A673 (cell line): ENCODE data around the gene CDHR2. TPM values are rescaled to one million over a fixed set of nuclear protein-coding genes. Genes with fewer than 3 reads are reported as not detected.

ENCODE experiments used
- BruUV-seq: library from RNA; stranded (reverse); fragments of 400-500 nt; replicated peaks from 2 replicates; lab custom pipeline; 2021; lab: Mats Ljungman, UMichigan
- CTCF ChIA-PET: fragments of 300-600 bp; sonication (Branson Sonifier 250); formaldehyde crosslinking; loops from one replicate; lab custom pipeline; 2022; ENCODE audit warnings: antibody characterized with exemption; lab: Charles Lee
- POLR2A ChIA-PET: fragments of 300-600 bp; sonication (Branson Sonifier 250); formaldehyde crosslinking; loops from one replicate; lab custom pipeline; 2022; ENCODE audit warnings: antibody characterized with exemption; ENCODE audit not compliant: low non-redundant PET; lab: Charles Lee
- DNase-seq: peaks from one replicate; pipeline ENCODE4 v3.0.0-alpha.2; 2015; ENCODE audit warnings: low spot score
- H3K27ac ChIP-seq: fragments of 200-600 bp; sonication (generic); 2 replicates; pipeline ENCODE4 v1.5.1; 2016; ENCODE audit warnings: mixed run types, low read depth, mild to moderate bottlenecking, mixed read lengths, antibody characterized with exemption, low read length; ENCODE audit not compliant: poor library complexity, severe bottlenecking
- H3K27me3 ChIP-seq: fragments of 200-600 bp; sonication (generic); replicated peaks from 2 replicates; pipeline ENCODE4 v1.6.1; 2017; ENCODE audit warnings: mixed run types, low read depth, mild to moderate bottlenecking, mixed read lengths, antibody characterized with exemption, low read length; ENCODE audit not compliant: insufficient read depth, poor library complexity
- H3K36me3 ChIP-seq: fragments of 200-600 bp; sonication (generic); 2 replicates; pipeline ENCODE4 v1.6.1; 2016; ENCODE audit warnings: mixed run types, mild to moderate bottlenecking, mixed read lengths, antibody characterized with exemption, low read length; ENCODE audit not compliant: insufficient read depth, poor library complexity, severe bottlenecking
- H3K4me1 ChIP-seq: fragments of 200-600 bp; sonication (generic); 2 replicates; pipeline ENCODE4 v1.6.1; 2017; ENCODE audit warnings: mixed run types, mild to moderate bottlenecking, mixed read lengths, antibody characterized with exemption, low read length; ENCODE audit not compliant: insufficient read depth, poor library complexity, severe bottlenecking
- H3K4me3 ChIP-seq: fragments of 200-600 bp; sonication (generic); 2 replicates; pipeline ENCODE4 v1.5.1; 2016; ENCODE audit warnings: low read depth, mixed run types, mild to moderate bottlenecking, mixed read lengths, low read length; ENCODE audit not compliant: poor library complexity, severe bottlenecking
- H3K9me3 ChIP-seq: fragments of 200-600 bp; sonication (generic); 2 replicates; pipeline ENCODE4 v1.6.1; 2016; ENCODE audit warnings: mixed run types, low read depth, mild to moderate bottlenecking, mixed read lengths, antibody characterized with exemption, low read length; ENCODE audit not compliant: poor library complexity, severe bottlenecking
- EZH2 ChIP-seq: fragments of 200-600 bp; sonication (generic); IDR thresholded peaks from 2 replicates; pipeline ENCODE4 v1.6.1; 2017; ENCODE audit warnings: borderline replicate concordance, low read depth, mild to moderate bottlenecking, mixed read lengths, antibody characterized with exemption, low read length; ENCODE audit not compliant: poor library complexity, severe bottlenecking
- intact Hi-C: fragments of 100-400 bp; cut with micrococcal nuclease; formaldehyde crosslinking; loops from one replicate; pipeline ENCODE4 v1.10.0; 2022; ENCODE audit not compliant: unreplicated experiment
- total RNA-seq: library from RNA; stranded (reverse); gene quantifications from 2 replicates; pipeline ENCODE4 v1.2.3, GENCODE V29; 2021
- TF ChIP-seq, protein P1 (sequence below): fragments of 300-800, 200-600 bp; sonication (generic); conservative IDR thresholded peaks from 2 replicates; pipeline ENCODE4 v1.5.1; 2017; ENCODE audit warnings: low read depth, mild to moderate bottlenecking, antibody characterized with exemption, low read length, moderate library complexity, mixed read lengths

CDHR2 gene
- total RNA-seq, 1 experiment from 2014 or later = not detected

DNA sequence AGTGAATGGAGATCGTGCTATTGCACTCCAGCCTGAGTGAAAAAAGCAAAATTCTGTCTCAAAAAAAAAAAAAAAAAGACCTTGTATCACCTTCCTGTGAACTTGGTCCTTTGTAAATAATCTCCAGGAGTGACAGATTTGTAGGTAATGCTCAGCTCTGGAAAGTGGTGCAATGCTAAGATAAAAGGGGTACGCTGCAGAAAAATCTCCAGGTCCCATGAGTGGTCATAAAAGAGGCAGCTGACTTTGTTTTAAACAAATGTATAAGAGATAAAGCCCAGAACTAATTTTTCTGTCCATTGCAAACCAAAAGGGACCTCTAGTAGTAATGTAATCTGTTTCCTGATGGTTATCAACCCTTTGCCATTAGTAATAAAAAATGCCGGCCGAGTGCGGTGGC, 45.6 kb upstream of the CDHR2 start:
- H3K36me3 ChIP-seq = peaks cover 44% of the 10 kb centered on the region
- ChIA-PET POLR2A (no interaction called here), CTCF (no interaction called here)
- no peak for TF ChIP-seq EZH2
- TF ChIP-seq, protein P1, sequence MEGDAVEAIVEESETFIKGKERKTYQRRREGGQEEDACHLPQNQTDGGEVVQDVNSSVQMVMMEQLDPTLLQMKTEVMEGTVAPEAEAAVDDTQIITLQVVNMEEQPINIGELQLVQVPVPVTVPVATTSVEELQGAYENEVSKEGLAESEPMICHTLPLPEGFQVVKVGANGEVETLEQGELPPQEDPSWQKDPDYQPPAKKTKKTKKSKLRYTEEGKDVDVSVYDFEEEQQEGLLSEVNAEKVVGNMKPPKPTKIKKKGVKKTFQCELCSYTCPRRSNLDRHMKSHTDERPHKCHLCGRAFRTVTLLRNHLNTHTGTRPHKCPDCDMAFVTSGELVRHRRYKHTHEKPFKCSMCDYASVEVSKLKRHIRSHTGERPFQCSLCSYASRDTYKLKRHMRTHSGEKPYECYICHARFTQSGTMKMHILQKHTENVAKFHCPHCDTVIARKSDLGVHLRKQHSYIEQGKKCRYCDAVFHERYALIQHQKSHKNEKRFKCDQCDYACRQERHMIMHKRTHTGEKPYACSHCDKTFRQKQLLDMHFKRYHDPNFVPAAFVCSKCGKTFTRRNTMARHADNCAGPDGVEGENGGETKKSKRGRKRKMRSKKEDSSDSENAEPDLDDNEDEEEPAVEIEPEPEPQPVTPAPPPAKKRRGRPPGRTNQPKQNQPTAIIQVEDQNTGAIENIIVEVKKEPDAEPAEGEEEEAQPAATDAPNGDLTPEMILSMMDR = no peak
- H3K4me3 ChIP-seq = no peak overlapping the region
- H3K27ac ChIP-seq = no peak overlapping the region
- H3K27me3 ChIP-seq = no peaks in the 10 kb centered on the region
- H3K4me1 ChIP-seq = no peaks in the 10 kb centered on the region
- intact Hi-C loops = no loop called here
- no peak for DNase-seq
- no peaks in the 10 kb centered on the region for H3K9me3 ChIP-seq
- no TSS peak for BruUV-seq

DNA sequence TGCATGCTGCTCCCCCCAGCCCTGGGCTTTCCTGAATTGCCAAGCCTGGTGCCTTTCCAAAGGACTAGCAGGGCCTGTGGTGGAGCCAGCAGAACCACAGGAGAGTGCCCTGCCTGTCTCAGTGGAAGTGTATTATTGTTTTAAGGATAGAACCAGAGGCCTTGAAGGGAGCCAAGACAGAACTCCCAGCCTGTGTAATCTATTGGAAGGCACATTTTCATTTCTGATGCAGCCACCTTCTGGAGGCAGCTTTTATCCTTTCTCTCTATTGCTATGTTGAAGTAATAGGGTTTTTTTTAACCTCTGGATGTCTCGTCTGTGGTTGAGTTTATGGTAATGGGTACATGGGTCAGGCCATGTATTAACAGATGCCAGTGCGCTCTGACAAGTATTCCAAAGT, 41.2 kb upstream of the CDHR2 start:
- Histone ChIP-seq H3K27me3 (no peaks in the 10 kb centered on the region), H3K4me3 (no peak overlapping the region), H3K27ac (no peak overlapping the region), H3K4me1 (no peaks in the 10 kb centered on the region), H3K36me3 (peaks cover 15% of the 10 kb centered on the region), H3K9me3 (no peaks in the 10 kb centered on the region)
- no peak for DNase-seq
- intact Hi-C loops = no loop called here
- no TSS peak for BruUV-seq
- POLR2A ChIA-PET = no interaction called here
- TF ChIP-seq, protein P1 = no peak
- TF ChIP-seq EZH2 = no peak
- CTCF ChIA-PET = no interaction called here

DNA sequence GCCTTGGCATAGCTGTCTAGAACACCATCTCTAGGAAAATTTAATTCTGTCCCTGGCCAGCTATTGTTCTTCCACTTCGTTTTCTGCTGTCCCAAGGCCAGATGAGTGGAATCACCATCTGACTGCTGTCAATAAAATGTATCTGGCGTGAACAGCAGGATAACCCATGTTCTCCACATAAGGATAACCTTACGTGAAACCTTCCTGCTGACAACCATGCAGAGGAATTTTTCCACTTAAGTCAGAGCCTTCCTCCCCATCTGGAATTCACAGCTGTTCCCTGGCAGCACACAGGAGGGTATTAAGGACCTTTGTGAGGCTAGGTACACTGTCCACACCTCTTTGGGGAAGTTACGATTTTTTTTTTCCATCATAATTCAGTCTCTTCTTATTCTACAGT, 40.5 kb upstream of the CDHR2 start:
- intact Hi-C loops = no loop called here
- TF ChIP-seq, protein P1 = no peak
- no peak for TF ChIP-seq EZH2
- Histone ChIP-seq H3K4me3 (no peak overlapping the region), H3K27ac (no peak overlapping the region), H3K36me3 (peaks cover 15% of the 10 kb centered on the region), H3K27me3 (no peaks in the 10 kb centered on the region), H3K9me3 (no peaks in the 10 kb centered on the region), H3K4me1 (no peaks in the 10 kb centered on the region)
- DNase-seq = no peak
- ChIA-PET CTCF (no interaction called here), POLR2A (no interaction called here)
- no TSS peak for BruUV-seq
